ENCODE measurements around the gene CNKSR3. TPM values are rescaled to one million over a fixed set of nuclear protein-coding genes. Genes with fewer than 3 reads are reported as not detected.

The CNKSR3 gene
- polyA plus RNA-seq, 1 of the 3 experiments (the other 2 are of a cell fraction), result 1.6 TPM

- no peak overlapping the region for H3K4me3 ChIP-seq (ENCODE audit: low read depth in 2 of 2, low read length in 1 of 2)
- no peak overlapping the region for H3K4me2 ChIP-seq
- 96% methylated on average over 4 of the region's 4 CpGs for WGBS (ENCODE audit: low lambda C conversion rate)
- no peak overlapping the region for H3K9ac ChIP-seq
- H3K36me3 ChIP-seq (replicated peaks in 1 of 2; ENCODE audit: control insufficient read depth in 1 of 2, insufficient read depth in 2 of 2, low read length in 1 of 2), result no peaks in the 10 kb centered on the region
- H3K27ac ChIP-seq (ENCODE audit: low read depth in 2 of 2, low read length in 1 of 2), result no peak overlapping the region
- 0 out of 4 replicates have a peak, but pooled peaks cover 0 to under 1% of the 10 kb centered on the region in 2 experiments for H3K4me1 ChIP-seq (ENCODE audit: control insufficient read depth in 1 of 2, insufficient read depth in 2 of 2, low read depth in 1 of 2, low read length in 1 of 2)
- peaks cover 6% of the 10 kb centered on the region for H3F3A ChIP-seq (replicated peaks; ENCODE audit: insufficient read depth)
- DNase-seq, result no peak
- no peak overlapping the region for H2AFZ ChIP-seq (ENCODE audit: low read depth)
- H3K27me3 ChIP-seq (ENCODE audit: insufficient read depth), result no peaks in the 10 kb centered on the region
- ChIA-PET CTCF (interaction anchor here (0.6 kb wide), 2 partner anchors 96 to 222 kb away, joined by 3 to 4 read pairs; no protein-coding TSS in a partner anchor), POLR2A (no interaction called here)
- no peaks in the 10 kb centered on the region for H3K79me2 ChIP-seq (ENCODE audit: insufficient read depth)
- TF ChIP-seq PBX3 (IDR thresholded peaks at IDR 0.05), result no peak
- TF ChIP-seq EZH2phosphoT487 (IDR thresholded peaks at IDR 0.05; ENCODE audit: borderline replicate concordance, low read depth), result no peak
- TF ChIP-seq CHD2 (IDR thresholded peaks at IDR 0.05; ENCODE audit: low read length, partially characterized antibody), result no peak
- TF ChIP-seq TAF1 (IDR thresholded peaks at IDR 0.05; ENCODE audit: borderline replicate concordance, low read depth, low read length), result no peak
- no peak for TF ChIP-seq TEAD4 (IDR thresholded peaks at IDR 0.05; ENCODE audit: borderline replicate concordance, insufficient read depth)
- TF ChIP-seq MEF2A (IDR thresholded peaks at IDR 0.05; ENCODE audit: borderline replicate concordance, low read depth), result no peak
- TF ChIP-seq USF1 (IDR thresholded peaks at IDR 0.05; ENCODE audit: borderline replicate concordance, low read depth), result no peak
- TF ChIP-seq FOXJ3 (CRISPR knock-in tag; IDR thresholded peaks at IDR 0.05), result no peak
- TF ChIP-seq MAX (IDR thresholded peaks at IDR 0.05; ENCODE audit: low read depth), result no peak
- no peak for TF ChIP-seq JUND (IDR thresholded peaks at IDR 0.05)
- H3K9me3 ChIP-seq, result no peaks in the 10 kb centered on the region
- H4K20me1 ChIP-seq (ENCODE audit: insufficient read depth), result no peaks in the 10 kb centered on the region
- no peaks in the 10 kb centered on the region for H3K9me2 ChIP-seq
These were observed 128.9 kb downstream of the CNKSR3 start for GRCh38 chr6:154381548-154381947.

GRCh38 chr6:154380741-154381140, 129.7 kb downstream of the CNKSR3 start:
- Histone ChIP-seq H3K4me2 (no peak overlapping the region), H3K4me1 (ENCODE audit: control insufficient read depth in 1 of 2, insufficient read depth in 2 of 2, low read depth in 1 of 2, low read length in 1 of 2) (no peaks in the 10 kb centered on the region), H4K20me1 (ENCODE audit: insufficient read depth) (no peaks in the 10 kb centered on the region), H3K9ac (no peak overlapping the region), H3K27me3 (ENCODE audit: insufficient read depth) (no peaks in the 10 kb centered on the region), H3K27ac (ENCODE audit: low read depth in 2 of 2, low read length in 1 of 2) (no peak overlapping the region), H3F3A (replicated peaks; ENCODE audit: insufficient read depth) (peaks cover 2% of the 10 kb centered on the region), H3K9me3 (no peaks in the 10 kb centered on the region), H3K36me3 (replicated peaks in 1 of 2; ENCODE audit: control insufficient read depth in 1 of 2, insufficient read depth in 2 of 2, low read length in 1 of 2) (no peaks in the 10 kb centered on the region), H3K9me2 (no peaks in the 10 kb centered on the region), H2AFZ (ENCODE audit: low read depth) (no peak overlapping the region), H3K4me3 (ENCODE audit: low read depth in 2 of 2, low read length in 1 of 2) (no peak overlapping the region), H3K79me2 (ENCODE audit: insufficient read depth) (no peaks in the 10 kb centered on the region)
- no peak for DNase-seq
- WGBS (ENCODE audit: low lambda C conversion rate), result 93% methylated on average over 2 of the region's 2 CpGs
- ChIA-PET CTCF (no interaction called here), POLR2A (no interaction called here)
- no peak for TF ChIP-seq MXI1 (IDR thresholded peaks at IDR 0.05; ENCODE audit: low read depth, low read length)
- TF ChIP-seq MEF2A (IDR thresholded peaks at IDR 0.05; ENCODE audit: borderline replicate concordance, low read depth), result no peak
- TF ChIP-seq CTCF (IDR thresholded peaks at IDR 0.05), result no peak
- TF ChIP-seq RAD21 (IDR thresholded peaks at IDR 0.05; ENCODE audit: low read length), result no peak
- no peak for TF ChIP-seq SIN3A (IDR thresholded peaks at IDR 0.05; ENCODE audit: borderline replicate concordance, low read depth, low read length)
- no peak for TF ChIP-seq ELF1 (IDR thresholded peaks at IDR 0.05)
